ENCODE data around the gene MBNL1. TPM values are rescaled to one million over a fixed set of nuclear protein-coding genes. Genes with fewer than 3 reads are reported as not detected.
A peak's percentile ranks its signal among the peaks of the same experiment; 100 is the strongest.

MBNL1 gene
- total and polyA plus RNA-seq, 11 donors: 46.8 to 416 (median 189) TPM

- 94 to 97% (median 96%) methylated on average over 2 of the region's 2 CpGs for WGBS, 4 donors
- H3K9me3 ChIP-seq: no peaks in the 10 kb centered on the region
- peaks cover 0 to 27% (median 9%) of the 10 kb centered on the region in 9 donors for H3K36me3 ChIP-seq
- H3K27me3 ChIP-seq: no peaks in the 10 kb centered on the region
- H3K27ac ChIP-seq: peak overlapping the region in 1 of 12 donors; percentile 32
- H3K4me1 ChIP-seq: peaks cover 3 to 82% (median 42%) of the 10 kb centered on the region in 12 donors
- ATAC-seq (no peak), DNase-seq (no peak)
- no peak overlapping the region for H3K4me3 ChIP-seq
- TF ChIP-seq CTCF (IDR thresholded peaks at IDR 0.05): no peak
- no peak for TF ChIP-seq POLR2A (IDR thresholded peaks at IDR 0.05)
- intact Hi-C loops (cut with DNase I): no loop called here
These were observed 78.0 kb downstream of the MBNL1 start for GRCh38 chr3:152346740-152347139.

GRCh38 chr3:152348436-152349177 is 79.9 kb downstream of the MBNL1 start:
- DNase-seq: no peak
- Histone ChIP-seq H3K4me1 (peaks cover 3 to 88% (median 54%) of the 10 kb centered on the region in 12 donors), H3K27me3 (no peaks in the 10 kb centered on the region), H3K9me3 (no peaks in the 10 kb centered on the region), H3K36me3 (peaks cover 0 to 19% (median 2%) of the 10 kb centered on the region in 9 donors), H3K27ac (peak overlapping the region in 6 of 12 donors; percentile 0 to 55 (median 24)), H3K4me3 (peak overlapping the region in 1 of 12 donors; percentile 1)
- no peak for ATAC-seq
- intact Hi-C loops (cut with DNase I): no loop called here
- no peak for TF ChIP-seq CTCF (IDR thresholded peaks at IDR 0.05)
- no peak for TF ChIP-seq POLR2A (IDR thresholded peaks at IDR 0.05)
- WGBS, 4 donors: 52 to 77% (median 65%) methylated on average over 2 of the region's 2 CpGs

GRCh38 chr3:152349392-152349791 is 80.7 kb downstream of the MBNL1 start:
- intact Hi-C loops (cut with DNase I): no loop called here
- peak overlapping the region in 2 of 12 donors; percentile 32 to 55 for H3K27ac ChIP-seq
- WGBS, 4 donors: 61 to 75% (median 72%) methylated on average over 1 of the region's 1 CpG

More at GRCh38 chr3:152349392-152349791, 80.7 kb downstream of the MBNL1 start:
- TF ChIP-seq CTCF (IDR thresholded peaks at IDR 0.05): no peak
- no peak for ATAC-seq
- Histone ChIP-seq H3K9me3 (no peaks in the 10 kb centered on the region), H3K27me3 (no peaks in the 10 kb centered on the region), H3K36me3 (peaks cover 0 to 15% (median 0%) of the 10 kb centered on the region in 9 donors), H3K4me1 (peaks cover 3 to 84% (median 54%) of the 10 kb centered on the region in 12 donors), H3K4me3 (no peak overlapping the region)
- DNase-seq: no peak
